ENCODE data around the gene WDR20.

- TF ChIP-seq CTCF (conservative IDR thresholded peaks at IDR 0.05; ENCODE audit: low read length) (no peak), EZH2phosphoT487 (IDR thresholded peaks at IDR 0.05; ENCODE audit: borderline replicate concordance, low read depth, low read length) (no peak)
These were observed 56.6 kb downstream of the WDR20 start for GRCh38 chr14:102196039-102196901.
